ENCODE results near the gene JAZF1. TPM values are rescaled to one million over a fixed set of nuclear protein-coding genes. Genes with fewer than 3 reads are reported as not detected.

The JAZF1 gene
- total and polyA plus RNA-seq, 2 of the 8 experiments (the other 6 are each of a cell fraction or from before 2014, with no cell fraction given): 2.6 to 21.8 TPM

DNA sequence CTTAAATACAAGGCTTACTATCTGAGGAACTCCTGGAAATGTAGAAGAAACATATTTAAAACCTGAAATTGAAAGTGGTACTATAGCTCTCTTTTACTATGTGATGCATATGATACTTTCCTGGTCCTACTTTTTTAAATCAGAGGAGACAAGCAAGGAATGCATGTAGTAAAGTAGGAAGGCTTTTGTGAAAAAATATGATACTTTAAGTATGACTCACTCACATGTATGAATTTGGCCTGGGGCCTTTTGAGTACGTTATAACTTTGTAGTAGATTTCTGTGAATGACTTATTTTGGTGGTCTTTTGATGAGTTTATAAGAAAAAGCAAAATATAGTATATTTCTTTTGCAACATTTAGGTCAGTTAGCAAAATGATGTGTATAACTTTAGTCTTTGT is 386.8 kb downstream of the JAZF1 start (continued):
- TF ChIP-seq, protein P1, sequence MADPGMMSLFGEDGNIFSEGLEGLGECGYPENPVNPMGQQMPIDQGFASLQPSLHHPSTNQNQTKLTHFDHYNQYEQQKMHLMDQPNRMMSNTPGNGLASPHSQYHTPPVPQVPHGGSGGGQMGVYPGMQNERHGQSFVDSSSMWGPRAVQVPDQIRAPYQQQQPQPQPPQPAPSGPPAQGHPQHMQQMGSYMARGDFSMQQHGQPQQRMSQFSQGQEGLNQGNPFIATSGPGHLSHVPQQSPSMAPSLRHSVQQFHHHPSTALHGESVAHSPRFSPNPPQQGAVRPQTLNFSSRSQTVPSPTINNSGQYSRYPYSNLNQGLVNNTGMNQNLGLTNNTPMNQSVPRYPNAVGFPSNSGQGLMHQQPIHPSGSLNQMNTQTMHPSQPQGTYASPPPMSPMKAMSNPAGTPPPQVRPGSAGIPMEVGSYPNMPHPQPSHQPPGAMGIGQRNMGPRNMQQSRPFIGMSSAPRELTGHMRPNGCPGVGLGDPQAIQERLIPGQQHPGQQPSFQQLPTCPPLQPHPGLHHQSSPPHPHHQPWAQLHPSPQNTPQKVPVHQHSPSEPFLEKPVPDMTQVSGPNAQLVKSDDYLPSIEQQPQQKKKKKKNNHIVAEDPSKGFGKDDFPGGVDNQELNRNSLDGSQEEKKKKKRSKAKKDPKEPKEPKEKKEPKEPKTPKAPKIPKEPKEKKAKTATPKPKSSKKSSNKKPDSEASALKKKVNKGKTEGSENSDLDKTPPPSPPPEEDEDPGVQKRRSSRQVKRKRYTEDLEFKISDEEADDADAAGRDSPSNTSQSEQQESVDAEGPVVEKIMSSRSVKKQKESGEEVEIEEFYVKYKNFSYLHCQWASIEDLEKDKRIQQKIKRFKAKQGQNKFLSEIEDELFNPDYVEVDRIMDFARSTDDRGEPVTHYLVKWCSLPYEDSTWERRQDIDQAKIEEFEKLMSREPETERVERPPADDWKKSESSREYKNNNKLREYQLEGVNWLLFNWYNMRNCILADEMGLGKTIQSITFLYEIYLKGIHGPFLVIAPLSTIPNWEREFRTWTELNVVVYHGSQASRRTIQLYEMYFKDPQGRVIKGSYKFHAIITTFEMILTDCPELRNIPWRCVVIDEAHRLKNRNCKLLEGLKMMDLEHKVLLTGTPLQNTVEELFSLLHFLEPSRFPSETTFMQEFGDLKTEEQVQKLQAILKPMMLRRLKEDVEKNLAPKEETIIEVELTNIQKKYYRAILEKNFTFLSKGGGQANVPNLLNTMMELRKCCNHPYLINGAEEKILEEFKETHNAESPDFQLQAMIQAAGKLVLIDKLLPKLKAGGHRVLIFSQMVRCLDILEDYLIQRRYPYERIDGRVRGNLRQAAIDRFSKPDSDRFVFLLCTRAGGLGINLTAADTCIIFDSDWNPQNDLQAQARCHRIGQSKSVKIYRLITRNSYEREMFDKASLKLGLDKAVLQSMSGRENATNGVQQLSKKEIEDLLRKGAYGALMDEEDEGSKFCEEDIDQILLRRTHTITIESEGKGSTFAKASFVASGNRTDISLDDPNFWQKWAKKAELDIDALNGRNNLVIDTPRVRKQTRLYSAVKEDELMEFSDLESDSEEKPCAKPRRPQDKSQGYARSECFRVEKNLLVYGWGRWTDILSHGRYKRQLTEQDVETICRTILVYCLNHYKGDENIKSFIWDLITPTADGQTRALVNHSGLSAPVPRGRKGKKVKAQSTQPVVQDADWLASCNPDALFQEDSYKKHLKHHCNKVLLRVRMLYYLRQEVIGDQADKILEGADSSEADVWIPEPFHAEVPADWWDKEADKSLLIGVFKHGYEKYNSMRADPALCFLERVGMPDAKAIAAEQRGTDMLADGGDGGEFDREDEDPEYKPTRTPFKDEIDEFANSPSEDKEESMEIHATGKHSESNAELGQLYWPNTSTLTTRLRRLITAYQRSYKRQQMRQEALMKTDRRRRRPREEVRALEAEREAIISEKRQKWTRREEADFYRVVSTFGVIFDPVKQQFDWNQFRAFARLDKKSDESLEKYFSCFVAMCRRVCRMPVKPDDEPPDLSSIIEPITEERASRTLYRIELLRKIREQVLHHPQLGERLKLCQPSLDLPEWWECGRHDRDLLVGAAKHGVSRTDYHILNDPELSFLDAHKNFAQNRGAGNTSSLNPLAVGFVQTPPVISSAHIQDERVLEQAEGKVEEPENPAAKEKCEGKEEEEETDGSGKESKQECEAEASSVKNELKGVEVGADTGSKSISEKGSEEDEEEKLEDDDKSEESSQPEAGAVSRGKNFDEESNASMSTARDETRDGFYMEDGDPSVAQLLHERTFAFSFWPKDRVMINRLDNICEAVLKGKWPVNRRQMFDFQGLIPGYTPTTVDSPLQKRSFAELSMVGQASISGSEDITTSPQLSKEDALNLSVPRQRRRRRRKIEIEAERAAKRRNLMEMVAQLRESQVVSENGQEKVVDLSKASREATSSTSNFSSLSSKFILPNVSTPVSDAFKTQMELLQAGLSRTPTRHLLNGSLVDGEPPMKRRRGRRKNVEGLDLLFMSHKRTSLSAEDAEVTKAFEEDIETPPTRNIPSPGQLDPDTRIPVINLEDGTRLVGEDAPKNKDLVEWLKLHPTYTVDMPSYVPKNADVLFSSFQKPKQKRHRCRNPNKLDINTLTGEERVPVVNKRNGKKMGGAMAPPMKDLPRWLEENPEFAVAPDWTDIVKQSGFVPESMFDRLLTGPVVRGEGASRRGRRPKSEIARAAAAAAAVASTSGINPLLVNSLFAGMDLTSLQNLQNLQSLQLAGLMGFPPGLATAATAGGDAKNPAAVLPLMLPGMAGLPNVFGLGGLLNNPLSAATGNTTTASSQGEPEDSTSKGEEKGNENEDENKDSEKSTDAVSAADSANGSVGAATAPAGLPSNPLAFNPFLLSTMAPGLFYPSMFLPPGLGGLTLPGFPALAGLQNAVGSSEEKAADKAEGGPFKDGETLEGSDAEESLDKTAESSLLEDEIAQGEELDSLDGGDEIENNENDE (IDR thresholded peaks at IDR 0.05; ENCODE audit: insufficient replicate concordance, low read length): no peak
- TF ChIP-seq BACH1 (IDR thresholded peaks at IDR 0.05; ENCODE audit: low read length) (no peak), SAP30 (IDR thresholded peaks at IDR 0.05; ENCODE audit: insufficient read depth, insufficient replicate concordance, low read length) (no peak), KDM4A (IDR thresholded peaks at IDR 0.05; ENCODE audit: low read depth, low read length, severe bottlenecking) (no peak), TAF1 (IDR thresholded peaks at IDR 0.05; ENCODE audit: low read depth, low read length) (no peak), BCL11A (IDR thresholded peaks at IDR 0.05; ENCODE audit: low read depth in 2 of 2, low read length in 2 of 2) (no peak), SUZ12 (IDR thresholded peaks at IDR 0.05; ENCODE audit: low read length) (no peak), MAFK (IDR thresholded peaks at IDR 0.05; ENCODE audit: low read depth, low read length) (no peak), TBP (IDR thresholded peaks at IDR 0.05; ENCODE audit: low read depth, low read length) (no peak)
- TF ChIP-seq, protein P2, sequence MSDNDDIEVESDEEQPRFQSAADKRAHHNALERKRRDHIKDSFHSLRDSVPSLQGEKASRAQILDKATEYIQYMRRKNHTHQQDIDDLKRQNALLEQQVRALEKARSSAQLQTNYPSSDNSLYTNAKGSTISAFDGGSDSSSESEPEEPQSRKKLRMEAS (IDR thresholded peaks at IDR 0.05): no peak

All from H1 (cell line).